HEK293 (cell line): ENCODE measurements around the gene PITPNC1.

Source experiments
- ZNF274 ChIP-seq, 2 experiments: fragments of 200-500 bp in 1 of 2; fragments of 450-650 bp in 1 of 2; sonication (Bioruptor generic) in 1 of 2; formaldehyde crosslinking in 1 of 2; IDR thresholded peaks; 2 replicates each; pipeline versions ENCODE4 v1.5.1 to v1.6.1; 2014 to 2016; ENCODE audit warnings: borderline replicate concordance in 1 of 2, inconsistent platforms in 1 of 2, low read length in 1 of 2, missing biosample characterization in 1 of 2, missing genetic modification characterization in 1 of 2
- ZNF501 ChIP-seq: fragments of 450-650 bp; formaldehyde crosslinking; IDR thresholded peaks from 2 replicates; pipeline ENCODE4 v1.5.1; 2016; ENCODE audit warnings: missing biosample characterization, missing genetic modification characterization
- ZNF747 ChIP-seq: fragments of 450-650 bp; formaldehyde crosslinking; IDR thresholded peaks from 2 replicates; pipeline ENCODE4 v1.5.1; 2016; ENCODE audit warnings: missing biosample characterization, missing genetic modification characterization
- ZNF830 ChIP-seq: fragments of 450-650 bp; IDR thresholded peaks from 2 replicates; pipeline ENCODE4 v1.5.0; 2018; ENCODE audit warnings: missing biosample characterization, missing genetic modification characterization, low read depth, mild to moderate bottlenecking, moderate library complexity
- ZXDB ChIP-seq: fragments of 450-650 bp; formaldehyde crosslinking; IDR thresholded peaks from 2 replicates; pipeline ENCODE4 v1.5.1; 2016; ENCODE audit warnings: missing biosample characterization, missing genetic modification characterization
- TF ChIP-seq, protein P1 (sequence below): fragments of 450-650 bp; formaldehyde crosslinking; IDR thresholded peaks from 2 replicates; pipeline ENCODE4 v1.5.1; 2016; ENCODE audit warnings: missing biosample characterization, missing genetic modification characterization

DNA sequence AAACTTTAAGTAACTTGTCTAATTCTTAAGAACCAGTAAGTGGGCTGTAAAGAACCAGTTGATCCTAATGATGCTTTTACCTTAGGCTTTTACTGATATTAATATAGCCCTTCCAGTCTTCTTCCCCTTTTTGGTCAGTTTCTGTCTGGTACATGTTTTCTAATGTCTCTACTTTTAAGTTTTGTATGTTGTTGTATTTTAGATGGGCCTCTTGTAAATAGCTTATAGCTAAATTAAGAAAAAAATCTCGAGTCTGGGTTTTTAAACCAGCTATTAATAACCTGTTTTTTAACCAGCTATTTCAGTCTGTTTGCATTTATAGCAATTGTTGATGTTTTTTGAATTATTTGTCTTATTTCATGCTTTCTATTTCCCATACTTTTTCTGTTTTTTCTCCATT, 79.0 kb downstream of the PITPNC1 start:
- TF ChIP-seq ZNF274 (IDR thresholded peaks at IDR 0.05; ENCODE audit: low read length) = no peak
- no peak for TF ChIP-seq ZNF274 (tag by site-specific recombination; IDR thresholded peaks at IDR 0.05; ENCODE audit: borderline replicate concordance)
- TF ChIP-seq, protein P1, sequence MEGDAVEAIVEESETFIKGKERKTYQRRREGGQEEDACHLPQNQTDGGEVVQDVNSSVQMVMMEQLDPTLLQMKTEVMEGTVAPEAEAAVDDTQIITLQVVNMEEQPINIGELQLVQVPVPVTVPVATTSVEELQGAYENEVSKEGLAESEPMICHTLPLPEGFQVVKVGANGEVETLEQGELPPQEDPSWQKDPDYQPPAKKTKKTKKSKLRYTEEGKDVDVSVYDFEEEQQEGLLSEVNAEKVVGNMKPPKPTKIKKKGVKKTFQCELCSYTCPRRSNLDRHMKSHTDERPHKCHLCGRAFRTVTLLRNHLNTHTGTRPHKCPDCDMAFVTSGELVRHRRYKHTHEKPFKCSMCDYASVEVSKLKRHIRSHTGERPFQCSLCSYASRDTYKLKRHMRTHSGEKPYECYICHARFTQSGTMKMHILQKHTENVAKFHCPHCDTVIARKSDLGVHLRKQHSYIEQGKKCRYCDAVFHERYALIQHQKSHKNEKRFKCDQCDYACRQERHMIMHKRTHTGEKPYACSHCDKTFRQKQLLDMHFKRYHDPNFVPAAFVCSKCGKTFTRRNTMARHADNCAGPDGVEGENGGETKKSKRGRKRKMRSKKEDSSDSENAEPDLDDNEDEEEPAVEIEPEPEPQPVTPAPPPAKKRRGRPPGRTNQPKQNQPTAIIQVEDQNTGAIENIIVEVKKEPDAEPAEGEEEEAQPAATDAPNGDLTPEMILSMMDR (tag by site-specific recombination) = no peak
- no peak for TF ChIP-seq ZNF830 (tag by site-specific recombination)
- no peak for TF ChIP-seq ZXDB (tag by site-specific recombination)
- no peak for TF ChIP-seq ZNF747 (tag by site-specific recombination)
- TF ChIP-seq ZNF501 (tag by site-specific recombination) = no peak
